ENCODE data around the gene MZB1. TPM values are rescaled to one million over a fixed set of nuclear protein-coding genes. Genes with fewer than 3 reads are reported as not detected.

The MZB1 gene
- total RNA-seq, 2 donors from 2014 or later, result 12.2 TPM; not detected in 1

GRCh38 chr5:139402561-139403158 lies 12.9 kb upstream of the MZB1 start:
- Histone ChIP-seq H3K36me3 (replicated peaks in 1 of 2; ENCODE audit: insufficient read depth in 1 of 2, low read depth in 2 of 2) (no peaks in the 10 kb centered on the region), H3K27me3 (no peaks in the 10 kb centered on the region), H3K9me3 (no peaks in the 10 kb centered on the region), H3K27ac (no peak overlapping the region), H3K4me1 (peaks cover 14% of the 10 kb centered on the region), H3K4me3 (no peak overlapping the region)
- TF ChIP-seq POLR2A (IDR thresholded peaks at IDR 0.05), result no peak
- peak in 2 of 7 experiments; percentile 25 to 27 for TF ChIP-seq CTCF (IDR thresholded peaks at IDR 0.05)
- intact Hi-C loops (cut with DNase I), result no loop called here
- 69 to 74% methylated on average over 7 of the region's 7 CpGs for WGBS, 2 donors
- DNase-seq (no peak), ATAC-seq (no peak)

- Histone ChIP-seq H3K4me3 (no peak overlapping the region), H3K4me1 (peaks cover 14% of the 10 kb centered on the region), H3K27ac (no peak overlapping the region), H3K27me3 (no peaks in the 10 kb centered on the region), H3K9me3 (no peaks in the 10 kb centered on the region), H3K36me3 (replicated peaks in 1 of 2; ENCODE audit: insufficient read depth in 1 of 2, low read depth in 2 of 2) (no peaks in the 10 kb centered on the region)
- DNase-seq (no peak), ATAC-seq (no peak)
- no peak for TF ChIP-seq POLR2A (IDR thresholded peaks at IDR 0.05)
- no peak for TF ChIP-seq CTCF (IDR thresholded peaks at IDR 0.05)
- intact Hi-C loops (cut with DNase I), result no loop called here
- 91 to 92% methylated on average over 9 to 10 of the region's 10 CpGs for whole genome bisulfite sequencing, 2 donors
These were observed 11.8 kb upstream of the MZB1 start for GRCh38 chr5:139401546-139401945.

GRCh38 chr5:139399501-139400121 lies 9.9 kb upstream of the MZB1 start:
- no peaks in the 10 kb centered on the region for H3K9me3 ChIP-seq
- intact Hi-C loops (cut with DNase I), result no loop called here
- WGBS, 2 donors, result 70 to 71% methylated on average over 4 to 6 of the region's 6 CpGs
- DNase-seq (no peak), ATAC-seq (no peak)
- no peak overlapping the region for H3K27ac ChIP-seq
- peaks cover 20% of the 10 kb centered on the region for H3K4me1 ChIP-seq
- H3K4me3 ChIP-seq, result no peak overlapping the region
- no peaks in the 10 kb centered on the region for H3K36me3 ChIP-seq (replicated peaks in 1 of 2; ENCODE audit: insufficient read depth in 1 of 2, low read depth in 2 of 2)
- H3K27me3 ChIP-seq, result no peaks in the 10 kb centered on the region
- no peak for TF ChIP-seq CTCF (IDR thresholded peaks at IDR 0.05)
- no peak for TF ChIP-seq POLR2A (IDR thresholded peaks at IDR 0.05)

- ATAC-seq, result no peak
- TF ChIP-seq CTCF (IDR thresholded peaks at IDR 0.05) (no peak), POLR2A (IDR thresholded peaks at IDR 0.05) (no peak)
- intact Hi-C loops (cut with DNase I), result no loop called here
- DNase-seq, result peak in 1 of 4 donors; percentile 46
- H3K4me3 ChIP-seq, result no peak overlapping the region
- no peaks in the 10 kb centered on the region for H3K36me3 ChIP-seq (replicated peaks in 1 of 2; ENCODE audit: insufficient read depth in 1 of 2, low read depth in 2 of 2)
- 36 to 40% methylated on average over 6 of the region's 6 CpGs for WGBS, 2 donors
- H3K27me3 ChIP-seq, result peaks cover 0 to 11% of the 10 kb centered on the region in 2 donors
- no peak overlapping the region for H3K27ac ChIP-seq
- H3K9me3 ChIP-seq, result no peaks in the 10 kb centered on the region
- H3K4me1 ChIP-seq, result peaks cover 27% of the 10 kb centered on the region
These were observed 8.2 kb upstream of the MZB1 start for GRCh38 chr5:139397921-139398320.

GRCh38 chr5:139396691-139397090 lies 7.0 kb upstream of the MZB1 start:
- Histone ChIP-seq H3K27ac (no peak overlapping the region), H3K4me1 (peaks cover 30% of the 10 kb centered on the region), H3K36me3 (replicated peaks in 1 of 2; ENCODE audit: insufficient read depth in 1 of 2, low read depth in 2 of 2) (no peaks in the 10 kb centered on the region), H3K4me3 (no peak overlapping the region), H3K9me3 (no peaks in the 10 kb centered on the region), H3K27me3 (peaks cover 0 to 11% of the 10 kb centered on the region in 2 donors)
- TF ChIP-seq POLR2A (IDR thresholded peaks at IDR 0.05) (no peak), CTCF (IDR thresholded peaks at IDR 0.05) (no peak)
- no peak for DNase-seq
- 79 to 91% methylated on average over 6 to 8 of the region's 8 CpGs for WGBS, 2 donors
- intact Hi-C loops (cut with DNase I), result no loop called here
- no peak for ATAC-seq
